GM12878 (cell line): ENCODE measurements around the gene CRYBB1. TPM values are rescaled to one million over a fixed set of nuclear protein-coding genes. Genes with fewer than 3 reads are reported as not detected.
A peak's percentile ranks its signal among the peaks of the same experiment; 100 is the strongest.

Source experiments
- ATAC-seq: fragments of 200-7000 bp; cut with Tn5 transposase; 3 replicates; pipeline ENCODE4 v1.9.1; 2020; ENCODE audit warnings: mild to moderate bottlenecking, moderate library complexity
- BruUV-seq: library from RNA; stranded (reverse); fragments of 400-500 nt; replicated peaks from 2 replicates; lab custom pipeline; 2021; lab: Mats Ljungman, UMichigan
- CTCF ChIA-PET: fragments of 300-600 bp; sonication (Branson Sonifier 250); formaldehyde crosslinking; extraction: SDS; loops from one replicate; lab custom pipeline; 2021; ENCODE audit warnings: inconsistent platforms; lab: Yijun Ruan, JAX
- POLR2A ChIA-PET: fragments of 350-600 bp; formaldehyde crosslinking; extraction: SDS; loops from one replicate; lab custom pipeline; 2021; ENCODE audit warnings: inconsistent platforms; lab: Charles Lee
- RAD21 ChIA-PET: fragments of 300-600 bp; sonication (Branson Sonifier 250); formaldehyde crosslinking; loops from one replicate; lab custom pipeline; 2023; ENCODE audit warnings: antibody characterized with exemption; ENCODE audit not compliant: unreplicated experiment; lab: Charles Lee
- SMC1A ChIA-PET: fragments of 300-600 bp; sonication (Branson Sonifier 250); formaldehyde crosslinking; loops from one replicate; lab custom pipeline; 2023; ENCODE audit not compliant: unreplicated experiment, uncharacterized antibody; lab: Charles Lee
- DNase-seq: peaks from one replicate; pipeline ENCODE4 v3.0.0-alpha.2; 2011; ENCODE audit warnings: low read depth, low spot score
- FAIRE-seq: peaks from 3 replicates; lab custom pipeline; 2011; peaks lifted over from hg19 to GRCh38; lab: Jason Lieb, UNC
- H2AFZ ChIP-seq: 2 replicates; pipeline ENCODE4 v1.6.0; 2011; ENCODE audit warnings: low read depth, low read length, control low read depth; ENCODE audit not compliant: control insufficient read depth
- H3K27ac ChIP-seq: 2 replicates; pipeline ENCODE4 v1.5.1; 2011; ENCODE audit warnings: control low read depth; ENCODE audit not compliant: control insufficient read depth, insufficient read depth
- H3K27me3 ChIP-seq, 2 experiments: replicated peaks in 1 of 2; 2 replicates each; pipeline versions ENCODE4 v1.6.0 to v1.6.1; 2011; ENCODE audit warnings: low read length in 1 of 2; ENCODE audit not compliant: control insufficient read depth in 2 of 2, insufficient read depth in 2 of 2
- H3K36me3 ChIP-seq, 2 experiments: 2 replicates each; pipeline ENCODE4 v1.5.1; 2011; ENCODE audit warnings: low read length in 1 of 2; ENCODE audit not compliant: control insufficient read depth in 2 of 2, insufficient read depth in 2 of 2
- H3K4me1 ChIP-seq: 2 replicates; pipeline ENCODE4 v1.6.1; 2011; ENCODE audit warnings: mild to moderate bottlenecking, low read length, moderate library complexity, mixed read lengths; ENCODE audit not compliant: control insufficient read depth, insufficient read depth
- H3K4me2 ChIP-seq: 2 replicates; pipeline ENCODE4 v1.6.0; 2011; ENCODE audit warnings: control low read depth; ENCODE audit not compliant: control insufficient read depth, insufficient read depth
- H3K4me3 ChIP-seq: fragments of 200-600 bp; sonication (generic); 2 replicates; pipeline ENCODE4 v1.5.1; 2016
- H3K79me2 ChIP-seq: 2 replicates; pipeline ENCODE4 v1.6.0; 2011; ENCODE audit warnings: low read length; ENCODE audit not compliant: control insufficient read depth, insufficient read depth
- H3K9ac ChIP-seq: 2 replicates; pipeline ENCODE4 v1.8.0; 2011; ENCODE audit warnings: low read length, control low read depth, mixed read lengths; ENCODE audit not compliant: control insufficient read depth, insufficient read depth
- H3K9me3 ChIP-seq: replicated peaks from 3 replicates; pipeline ENCODE4 v1.5.1; 2011; ENCODE audit warnings: mild to moderate bottlenecking, low read length; ENCODE audit not compliant: control insufficient read depth, insufficient read depth
- H4K20me1 ChIP-seq: 2 replicates; pipeline ENCODE4 v1.6.0; 2011; ENCODE audit not compliant: control insufficient read depth, insufficient read depth
- ATF7 ChIP-seq: fragments of 450-650 bp; IDR thresholded peaks from 2 replicates; pipeline ENCODE4 v1.6.1; 2016; ENCODE audit warnings: low read depth, mild to moderate bottlenecking
- BACH1 ChIP-seq: fragments of 450-650 bp; IDR thresholded peaks from 2 replicates; pipeline ENCODE4 v1.6.1; 2017; ENCODE audit warnings: mild to moderate bottlenecking, borderline replicate concordance
- BRCA1 ChIP-seq: IDR thresholded peaks from 2 replicates; pipeline ENCODE4 v1.6.1; 2011; ENCODE audit warnings: low read depth, low read length, improper control_type of control experiment
- CBX5 ChIP-seq: sonication (generic); IDR thresholded peaks from 2 replicates; pipeline ENCODE4 v1.6.1; 2016; ENCODE audit warnings: low read depth, moderate library complexity, mild to moderate bottlenecking, inconsistent platforms
- EED ChIP-seq: sonication (generic); IDR thresholded peaks from 2 replicates; pipeline ENCODE4 v1.6.1; 2016; ENCODE audit warnings: antibody characterized with exemption, low read depth
- EGR1 ChIP-seq, 2 experiments: IDR thresholded peaks; 1 replicate in 1 of 2; 2 replicates in 1 of 2; pipeline ENCODE4 v1.6.1; 2011 to 2012; ENCODE audit warnings: low read depth in 2 of 2, low read length in 2 of 2, borderline replicate concordance in 1 of 2, mild to moderate bottlenecking in 1 of 2, moderate library complexity in 1 of 2
- GATAD2B ChIP-seq: fragments of 450-650 bp; conservative IDR thresholded peaks from 2 replicates; pipeline ENCODE4 v1.6.1; 2017; ENCODE audit warnings: low read depth, mild to moderate bottlenecking, moderate library complexity
- LARP7 ChIP-seq: fragments of 450-650 bp; IDR thresholded peaks from 2 replicates; pipeline ENCODE4 v1.6.1; 2017; ENCODE audit warnings: mild to moderate bottlenecking
- NFYA ChIP-seq: IDR thresholded peaks from 2 replicates; pipeline ENCODE4 v1.6.1; 2011; ENCODE audit warnings: low read depth, mild to moderate bottlenecking, low read length, improper control_type of control experiment, borderline replicate concordance
- NR2C2 ChIP-seq: IDR thresholded peaks from 2 replicates; pipeline ENCODE4 v1.6.1; 2011; ENCODE audit warnings: borderline replicate concordance, low read depth; ENCODE audit not compliant: control insufficient read depth, insufficient read length
- PAX5 ChIP-seq: IDR thresholded peaks from 2 replicates; pipeline ENCODE4 v1.6.1; 2011; ENCODE audit warnings: low read depth, low read length, borderline replicate concordance
- PML ChIP-seq: IDR thresholded peaks from 2 replicates; pipeline ENCODE4 v1.6.1; 2012; ENCODE audit warnings: low read length, inconsistent platforms
- SIN3A ChIP-seq: IDR thresholded peaks from 2 replicates; pipeline ENCODE4 v1.6.1; 2012; ENCODE audit warnings: low read depth, low read length, improper control_type of control experiment
- TBL1XR1 ChIP-seq: IDR thresholded peaks from 2 replicates; pipeline ENCODE4 v1.6.1; 2012; ENCODE audit warnings: low read depth, low read length, improper control_type of control experiment
- YBX1 ChIP-seq: fragments of 450-650 bp; IDR thresholded peaks from 2 replicates; pipeline ENCODE4 v1.6.1; 2016; ENCODE audit warnings: antibody characterized with exemption
- ZNF384 ChIP-seq: IDR thresholded peaks from 2 replicates; pipeline ENCODE4 v1.6.1; 2012; ENCODE audit warnings: low read depth, mild to moderate bottlenecking, low read length, improper control_type of control experiment, borderline replicate concordance
- ZNF622 ChIP-seq: fragments of 450-650 bp; IDR thresholded peaks from 2 replicates; pipeline ENCODE4 v1.6.1; 2017; ENCODE audit warnings: mild to moderate bottlenecking, inconsistent platforms
- WGBS: methylation state at CpG from one replicate; pipeline ENCODE4 v1.1.6; 2016; ENCODE audit warnings: low lambda C conversion rate; ENCODE audit not compliant: insufficient replicate concordance, insufficient coverage; ENCODE audit errors: missing lambda C conversion rate; 5-methylcytosine and 5-hydroxymethylcytosine counted together
- in situ Hi-C: fragments of 300-500 bp; cut with MboI; formaldehyde crosslinking; loops from 9 replicates; pipeline ENCODE4 v1.14.3; 2018; ENCODE audit warnings: mixed read lengths
- intact Hi-C: fragments of 100-400 bp; cut with micrococcal nuclease; formaldehyde crosslinking; loops from one replicate; pipeline ENCODE4 v1.14.2; 2022; ENCODE audit not compliant: unreplicated experiment
- polyA plus RNA-seq, 11 experiments: library from polyadenylated mRNA; depleted of rRNA in 4 of 11; unstranded in 6 of 11; stranded (reverse) in 5 of 11; fragments of >200 nt; fragmentation: Nextera tagmentation in 4 of 11; fragmentation: Illumina TruSeq in 1 of 11; extraction: Ambion mirVana in 4 of 11; extraction: Trizol in 1 of 11; gene quantifications; 1 replicate in 1 of 11; 2 replicates in 10 of 11; pipeline versions ENCODE4 v1.2.1 to v1.2.3, GENCODE V29; 2011 to 2016; ENCODE audit warnings: inconsistent platforms in 2 of 11, missing spikeins in 2 of 11, low read depth in 1 of 11
- total RNA-seq, 4 experiments: library from RNA; depleted of rRNA in 3 of 4; stranded (reverse); fragments of >200 nt in 3 of 4; fragmentation: Illumina TruSeq in 1 of 4; extraction: Trizol in 1 of 4; gene quantifications; 2 replicates each; pipeline versions ENCODE4 v1.2.1 to v1.2.3, GENCODE V29; 2013 to 2021
- TF ChIP-seq, protein P1 (sequence below): fragments of 450-650 bp; IDR thresholded peaks from 2 replicates; pipeline ENCODE4 v1.6.1; 2017; ENCODE audit warnings: mild to moderate bottlenecking
- TF ChIP-seq, protein P2 (sequence below): fragments of 450-650 bp; IDR thresholded peaks from 2 replicates; pipeline ENCODE4 v1.6.1; 2017; ENCODE audit warnings: low read depth, mild to moderate bottlenecking, moderate library complexity
- TF ChIP-seq, protein P3 (sequence below): IDR thresholded peaks from 2 replicates; pipeline ENCODE4 v1.6.1; 2012; ENCODE audit warnings: low read depth, low read length, improper control_type of control experiment
- TF ChIP-seq, protein P4 (sequence below): IDR thresholded peaks from 2 replicates; pipeline ENCODE4 v1.6.1; 2011; ENCODE audit warnings: low read depth, mild to moderate bottlenecking, low read length, moderate library complexity, borderline replicate concordance; ENCODE audit errors: extremely low read depth

Gene CRYBB1
- total and polyA plus RNA-seq, 10 of the 15 experiments (the other 5 are each of a cell fraction or from before 2014, with no cell fraction given) = 0.09 to 0.64 (median 0.23) TPM; not detected in 5

DNA sequence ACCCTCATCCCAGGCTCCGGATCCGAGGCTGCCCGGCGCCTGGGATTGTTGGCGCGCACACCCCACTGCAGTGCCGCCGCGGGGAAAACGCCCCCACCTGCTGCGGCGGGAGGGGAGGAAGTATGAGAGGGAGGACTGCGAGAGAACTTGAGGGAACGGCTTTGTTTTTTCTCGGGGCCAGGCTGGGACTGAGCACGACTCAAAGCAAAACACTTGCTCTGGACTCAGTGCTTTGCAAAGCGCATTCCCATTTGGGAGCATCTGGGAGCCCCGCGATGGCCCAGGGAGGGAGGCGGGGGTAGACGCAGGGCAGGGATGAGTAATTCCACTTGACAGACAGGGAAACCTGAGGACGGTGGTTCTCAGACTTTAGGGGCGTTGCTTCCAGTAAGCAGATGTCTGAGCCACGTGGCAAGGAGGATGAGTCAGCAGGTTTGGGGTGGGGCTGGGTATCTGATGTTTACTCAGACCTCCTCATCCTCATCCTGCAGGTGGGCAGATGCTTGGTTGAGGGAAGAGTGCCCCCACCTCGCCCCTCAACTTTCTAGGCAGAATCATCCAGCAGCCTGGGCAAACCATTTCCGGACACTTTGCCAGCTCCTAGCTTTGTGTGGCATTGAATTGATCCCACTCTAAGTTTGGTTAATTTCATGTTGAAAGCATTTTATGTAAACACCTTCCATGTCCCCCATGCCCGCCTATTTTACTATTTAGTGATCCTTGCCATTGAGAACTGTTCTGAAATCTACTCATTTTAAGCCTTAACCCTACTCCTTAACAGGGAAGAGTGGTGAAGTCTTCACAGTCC lies 41.0 kb upstream of the CRYBB1 start:
- WGBS = under 1% methylated on average over 27 of the region's 27 CpGs
- Histone ChIP-seq H3K4me2 (peak overlapping the region; percentile 97), H3K27me3 (0 out of 4 replicates have a peak, but pooled peaks cover 0 to 4% of the 10 kb centered on the region in 2 experiments), H3K4me1 (peaks cover 18% of the 10 kb centered on the region), H3K9me3 (no peaks in the 10 kb centered on the region), H4K20me1 (no peaks in the 10 kb centered on the region), H3K27ac (no peak overlapping the region), H3K36me3 (no peaks in the 10 kb centered on the region), H3K9ac (peak overlapping the region; percentile 19; the same call in 1 of the 2 replicates), H2AFZ (peak overlapping the region; percentile 75), H3K79me2 (no peaks in the 10 kb centered on the region), H3K4me3 (peak overlapping the region; percentile 77)
- ChIA-PET RAD21 (no interaction called here), POLR2A (no interaction called here), SMC1A (no interaction called here), CTCF (no interaction called here)
- BruUV-seq = no TSS peak
- no peak for DNase-seq
- in situ Hi-C loops (no loop called here), intact Hi-C loops (no loop called here)
- peak; percentile 88 for ATAC-seq
- FAIRE-seq = peak; percentile 75
- TF ChIP-seq EGR1 (IDR thresholded peaks at IDR 0.05; ENCODE audit: borderline replicate concordance in 1 of 2, low read depth in 2 of 2, low read length in 2 of 2) (no peak), LARP7 (no peak), YBX1 (no peak), BRCA1 (no peak), ZNF384 (no peak), NR2C2 (no peak), EED (peak; percentile 75), ATF7 (0 out of 2 replicates have a peak, but pooled peaks have one; percentile 17), NFYA (no peak), TBL1XR1 (no peak), SIN3A (peak; percentile 56; the same call in 1 of the 2 replicates), ZNF622 (no peak), GATAD2B (0 out of 2 replicates have a peak, but pooled peaks have one; percentile 46), PAX5 (no peak; the same call in 1 of the 2 replicates), PML (no peak), BACH1 (peak; percentile 98), CBX5 (no peak)
- TF ChIP-seq, protein P1, sequence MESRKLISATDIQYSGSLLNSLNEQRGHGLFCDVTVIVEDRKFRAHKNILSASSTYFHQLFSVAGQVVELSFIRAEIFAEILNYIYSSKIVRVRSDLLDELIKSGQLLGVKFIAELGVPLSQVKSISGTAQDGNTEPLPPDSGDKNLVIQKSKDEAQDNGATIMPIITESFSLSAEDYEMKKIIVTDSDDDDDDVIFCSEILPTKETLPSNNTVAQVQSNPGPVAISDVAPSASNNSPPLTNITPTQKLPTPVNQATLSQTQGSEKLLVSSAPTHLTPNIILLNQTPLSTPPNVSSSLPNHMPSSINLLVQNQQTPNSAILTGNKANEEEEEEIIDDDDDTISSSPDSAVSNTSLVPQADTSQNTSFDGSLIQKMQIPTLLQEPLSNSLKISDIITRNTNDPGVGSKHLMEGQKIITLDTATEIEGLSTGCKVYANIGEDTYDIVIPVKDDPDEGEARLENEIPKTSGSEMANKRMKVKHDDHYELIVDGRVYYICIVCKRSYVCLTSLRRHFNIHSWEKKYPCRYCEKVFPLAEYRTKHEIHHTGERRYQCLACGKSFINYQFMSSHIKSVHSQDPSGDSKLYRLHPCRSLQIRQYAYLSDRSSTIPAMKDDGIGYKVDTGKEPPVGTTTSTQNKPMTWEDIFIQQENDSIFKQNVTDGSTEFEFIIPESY = no peak
- TF ChIP-seq, protein P2, sequence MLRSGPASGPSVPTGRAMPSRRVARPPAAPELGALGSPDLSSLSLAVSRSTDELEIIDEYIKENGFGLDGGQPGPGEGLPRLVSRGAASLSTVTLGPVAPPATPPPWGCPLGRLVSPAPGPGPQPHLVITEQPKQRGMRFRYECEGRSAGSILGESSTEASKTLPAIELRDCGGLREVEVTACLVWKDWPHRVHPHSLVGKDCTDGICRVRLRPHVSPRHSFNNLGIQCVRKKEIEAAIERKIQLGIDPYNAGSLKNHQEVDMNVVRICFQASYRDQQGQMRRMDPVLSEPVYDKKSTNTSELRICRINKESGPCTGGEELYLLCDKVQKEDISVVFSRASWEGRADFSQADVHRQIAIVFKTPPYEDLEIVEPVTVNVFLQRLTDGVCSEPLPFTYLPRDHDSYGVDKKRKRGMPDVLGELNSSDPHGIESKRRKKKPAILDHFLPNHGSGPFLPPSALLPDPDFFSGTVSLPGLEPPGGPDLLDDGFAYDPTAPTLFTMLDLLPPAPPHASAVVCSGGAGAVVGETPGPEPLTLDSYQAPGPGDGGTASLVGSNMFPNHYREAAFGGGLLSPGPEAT = 0 out of 2 replicates have a peak, but pooled peaks have one; percentile 29
- TF ChIP-seq, protein P3, sequence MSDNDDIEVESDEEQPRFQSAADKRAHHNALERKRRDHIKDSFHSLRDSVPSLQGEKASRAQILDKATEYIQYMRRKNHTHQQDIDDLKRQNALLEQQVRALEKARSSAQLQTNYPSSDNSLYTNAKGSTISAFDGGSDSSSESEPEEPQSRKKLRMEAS = peak; percentile 3; the same call in 1 of the 2 replicates
- TF ChIP-seq, protein P4, sequence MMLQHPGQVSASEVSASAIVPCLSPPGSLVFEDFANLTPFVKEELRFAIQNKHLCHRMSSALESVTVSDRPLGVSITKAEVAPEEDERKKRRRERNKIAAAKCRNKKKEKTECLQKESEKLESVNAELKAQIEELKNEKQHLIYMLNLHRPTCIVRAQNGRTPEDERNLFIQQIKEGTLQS = peak; percentile 13; the same call in 1 of the 2 replicates
